ENCODE data around the gene TBC1D19.

The TBC1D19 gene

GRCh38 chr4:26741491-26741871, 157.6 kb downstream of the TBC1D19 start:
- DNase-seq: no peak

- no peak for DNase-seq
These were observed 162.9 kb downstream of the TBC1D19 start for GRCh38 chr4:26746802-26747213.

GRCh38 chr4:26748811-26749210, 164.9 kb downstream of the TBC1D19 start:
- DNase-seq: peak; percentile 50

- no peak for DNase-seq
These were observed 166.0 kb downstream of the TBC1D19 start for GRCh38 chr4:26749867-26750266.

GRCh38 chr4:26751004-26751403, 167.1 kb downstream of the TBC1D19 start:
- DNase-seq: no peak

- no peak for DNase-seq
These were observed 168.0 kb downstream of the TBC1D19 start for GRCh38 chr4:26751838-26752237.

- no peak for DNase-seq
These were observed 169.3 kb downstream of the TBC1D19 start for GRCh38 chr4:26753187-26753586.

- no peak for DNase-seq
These were observed 169.7 kb downstream of the TBC1D19 start for GRCh38 chr4:26753617-26754016.

- no peak for DNase-seq
These were observed 173.9 kb downstream of the TBC1D19 start for GRCh38 chr4:26757751-26758150.

GRCh38 chr4:26758899-26759298, 175.0 kb downstream of the TBC1D19 start:
- DNase-seq: no peak

GRCh38 chr4:26762650-26763049, 178.8 kb downstream of the TBC1D19 start:
- no peak for DNase-seq

GRCh38 chr4:26763063-26763462, 179.2 kb downstream of the TBC1D19 start:
- DNase-seq: no peak

GRCh38 chr4:26763648-26764047, 179.8 kb downstream of the TBC1D19 start:
- peak; percentile 38 for DNase-seq

GRCh38 chr4:26764231-26764630, 180.3 kb downstream of the TBC1D19 start:
- no peak for DNase-seq

GRCh38 chr4:26765515-26765914, 181.6 kb downstream of the TBC1D19 start:
- DNase-seq: no peak

- no peak for DNase-seq
These were observed 182.3 kb downstream of the TBC1D19 start for GRCh38 chr4:26766141-26766540.

- DNase-seq: no peak
These were observed 188.4 kb downstream of the TBC1D19 start for GRCh38 chr4:26772096-26772873.

GRCh38 chr4:26779224-26779623, 195.3 kb downstream of the TBC1D19 start:
- no peak for DNase-seq

- DNase-seq: no peak
These were observed 195.8 kb downstream of the TBC1D19 start for GRCh38 chr4:26779674-26780073.

GRCh38 chr4:26780539-26780938, 196.7 kb downstream of the TBC1D19 start:
- no peak for DNase-seq

GRCh38 chr4:26782168-26782829, 198.4 kb downstream of the TBC1D19 start:
- peak; percentile 37 for DNase-seq

GRCh38 chr4:26782830-26783202, 198.9 kb downstream of the TBC1D19 start:
- DNase-seq: no peak

GRCh38 chr4:26784207-26784865, 200.5 kb downstream of the TBC1D19 start:
- DNase-seq: no peak

- DNase-seq: no peak
These were observed 201.4 kb downstream of the TBC1D19 start for GRCh38 chr4:26785312-26785711.
